ENCODE data around the gene DUS3L. TPM values are rescaled to one million over a fixed set of nuclear protein-coding genes. Genes with fewer than 3 reads are reported as not detected.
A peak's percentile ranks its signal among the peaks of the same experiment; 100 is the strongest.

DUS3L gene
- total RNA-seq, 1 donor from 2014 or later = 15.9 TPM

DNA sequence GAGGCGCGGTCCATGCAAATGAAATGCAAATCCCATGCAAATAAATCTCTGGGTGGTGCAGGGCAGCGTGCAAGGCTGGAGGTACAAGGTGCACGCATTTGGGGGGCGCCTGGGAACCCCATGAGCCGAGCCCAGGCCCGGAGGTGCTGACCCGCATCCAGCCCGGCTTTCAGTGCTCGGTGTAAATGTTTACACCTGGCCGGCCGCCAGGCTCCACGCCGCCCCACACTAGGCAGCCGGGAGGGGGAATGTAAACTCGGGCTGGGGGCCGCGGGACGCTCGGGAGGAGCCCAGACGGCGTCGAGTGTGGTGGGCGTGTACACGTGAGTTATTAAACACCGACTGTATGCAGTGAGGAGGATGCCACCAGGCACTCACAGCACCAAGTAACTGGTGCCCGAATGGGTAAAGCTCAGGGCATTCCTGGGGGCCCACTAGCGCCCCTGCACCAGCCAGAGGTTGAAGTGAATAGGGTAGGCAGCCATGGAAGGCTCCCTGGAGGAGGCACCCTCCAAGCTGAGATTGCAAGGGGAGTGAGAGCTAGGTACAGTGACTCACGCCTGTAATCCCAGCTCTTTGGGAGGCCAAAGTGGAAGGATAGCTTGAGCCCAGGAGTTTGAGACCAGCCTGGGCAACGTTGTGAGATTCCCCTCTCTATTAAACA is 31.4 kb upstream of the DUS3L start:
- DNase-seq (ENCODE audit: low read depth) = no peak

DNA sequence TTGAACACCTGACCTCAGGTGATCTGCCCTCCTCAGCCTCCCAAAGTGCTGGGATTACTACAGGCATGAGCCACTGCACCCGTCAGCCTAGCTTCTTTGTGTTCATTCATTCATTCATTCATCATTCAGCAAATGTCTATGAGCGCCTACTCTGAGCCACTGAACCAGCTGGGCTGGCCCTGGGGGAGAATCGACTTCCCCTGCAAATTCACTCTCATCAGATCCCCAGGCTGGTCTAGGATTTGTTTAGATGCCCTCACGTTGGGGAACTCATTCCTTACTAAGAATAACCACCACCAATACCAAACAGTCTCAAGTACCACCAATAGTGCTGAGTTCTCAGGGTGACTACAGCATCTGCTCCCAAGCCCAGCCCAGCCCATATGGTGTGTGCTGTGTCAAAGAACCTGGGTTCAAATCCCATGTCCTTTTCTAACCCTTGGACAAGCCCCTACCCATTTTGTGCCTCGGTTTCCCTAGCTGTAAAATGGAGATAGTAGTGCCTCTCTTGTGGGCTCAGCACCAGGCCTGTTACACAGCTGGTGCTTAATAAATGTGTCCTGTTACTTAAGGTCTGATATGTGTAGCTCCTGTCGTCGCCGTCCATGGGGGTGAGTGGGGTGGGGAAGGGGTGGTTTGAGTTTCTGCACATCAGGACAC is 30.7 kb upstream of the DUS3L start:
- DNase-seq (ENCODE audit: low read depth) = no peak

- DNase-seq (ENCODE audit: low read depth) = no peak
Observed at GRCh38 chr19:5820785-5821184, 29.8 kb upstream of the DUS3L start.

- no peak for DNase-seq (ENCODE audit: low read depth)
Observed at GRCh38 chr19:5818594-5818993, 27.6 kb upstream of the DUS3L start.

DNA sequence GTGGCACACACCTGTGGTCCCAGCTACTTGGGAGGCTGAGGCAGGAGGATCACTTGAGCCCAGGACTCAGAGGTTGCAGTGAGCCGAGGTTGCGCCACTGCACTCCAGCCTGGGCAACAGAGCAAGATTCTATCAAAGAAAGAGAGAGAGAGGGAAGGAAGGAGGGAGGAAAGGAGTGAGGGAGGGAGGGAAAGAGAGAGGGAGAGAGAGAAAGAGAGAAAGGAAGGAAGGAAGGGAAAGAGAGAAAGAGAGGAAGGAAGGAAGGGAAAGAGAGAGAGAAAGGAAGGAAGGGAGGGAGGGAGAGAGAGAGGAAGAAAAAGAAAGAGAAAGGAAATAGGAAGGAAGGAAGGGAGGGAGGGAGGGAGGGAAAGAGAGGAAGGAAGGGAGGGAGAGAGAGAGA is 26.3 kb upstream of the DUS3L start:
- no peak for DNase-seq (ENCODE audit: low read depth)

DNA sequence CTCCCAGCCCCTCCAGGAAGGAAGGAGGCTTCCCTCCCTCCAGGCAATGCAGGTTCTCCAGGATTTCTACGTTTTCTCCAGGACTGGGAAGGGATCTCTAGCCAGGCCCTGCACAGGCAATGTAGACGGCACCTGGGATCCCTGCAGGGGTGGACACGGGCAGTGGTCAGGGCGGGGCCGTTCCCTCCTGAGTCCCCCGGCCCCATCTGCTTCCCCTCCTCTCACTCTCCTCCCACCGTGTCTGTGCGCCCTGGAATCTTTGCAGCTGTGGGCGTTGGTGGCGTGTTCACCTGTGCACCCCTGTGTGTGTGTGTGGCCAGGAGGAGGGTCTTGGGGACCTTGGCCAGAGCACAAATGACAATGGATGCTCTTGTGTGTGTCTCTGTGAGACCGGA is 23.9 kb upstream of the DUS3L start:
- DNase-seq (ENCODE audit: low read depth) = no peak

DNA sequence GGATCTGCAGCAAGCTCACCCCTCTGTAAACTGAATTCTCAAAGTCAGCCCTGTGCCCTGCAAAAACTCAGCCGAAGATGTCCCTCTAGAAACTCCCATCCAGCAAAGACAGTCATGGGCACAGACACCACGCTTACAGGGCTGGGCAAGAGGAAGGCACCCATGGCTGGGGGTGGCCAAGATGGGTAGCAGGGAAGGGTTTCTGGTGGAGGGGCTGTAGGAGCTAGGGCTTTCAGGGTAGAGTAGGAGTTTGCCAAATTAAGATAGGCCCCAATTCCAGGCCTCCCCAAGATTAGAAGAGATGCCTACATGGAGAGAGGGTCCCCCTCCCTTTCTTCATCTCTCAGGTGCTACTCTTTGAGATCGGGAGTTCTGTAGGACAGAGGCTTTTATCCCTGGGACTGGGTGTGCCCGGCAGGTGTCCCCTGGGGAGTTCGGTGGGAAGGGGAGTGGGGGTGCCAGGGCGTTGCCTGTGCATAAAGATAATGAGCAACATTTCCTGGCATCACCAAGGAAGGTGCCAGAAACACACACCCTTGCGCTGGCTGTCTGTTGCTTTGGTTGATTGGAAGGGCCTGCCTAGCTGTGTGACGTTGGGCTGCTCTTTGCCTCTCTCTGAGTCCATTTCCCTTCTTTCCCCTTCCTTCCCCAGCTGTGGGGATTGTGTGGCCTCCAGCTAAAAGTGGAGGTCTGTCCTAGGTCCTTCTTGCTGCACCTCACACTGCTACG is 23.3 kb upstream of the DUS3L start:
- DNase-seq (ENCODE audit: low read depth) = no peak

GRCh38 chr19:5811117-5811516 is 20.2 kb upstream of the DUS3L start:
- DNase-seq (ENCODE audit: low read depth) = no peak

DNA sequence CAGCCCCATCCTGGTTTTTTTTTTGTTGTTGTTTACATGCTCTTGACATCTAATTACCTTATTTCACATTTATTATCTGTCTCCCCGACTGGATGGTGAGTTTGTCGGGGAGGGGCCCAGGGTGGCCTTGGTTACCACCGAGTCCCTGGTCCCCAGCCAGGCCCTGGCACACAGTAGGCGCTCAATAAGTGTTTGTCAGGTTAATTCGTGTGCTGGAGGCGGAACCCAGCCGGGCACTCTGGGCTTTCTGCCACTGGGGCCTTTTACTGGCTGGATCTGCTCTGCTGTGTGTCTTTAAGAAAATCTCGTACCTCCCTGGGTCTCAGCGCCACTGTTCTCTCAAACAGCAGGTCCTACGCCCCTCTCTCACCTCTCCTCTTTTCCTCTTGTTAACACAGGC is 18.5 kb upstream of the DUS3L start:
- DNase-seq (ENCODE audit: low read depth) = no peak

DNA sequence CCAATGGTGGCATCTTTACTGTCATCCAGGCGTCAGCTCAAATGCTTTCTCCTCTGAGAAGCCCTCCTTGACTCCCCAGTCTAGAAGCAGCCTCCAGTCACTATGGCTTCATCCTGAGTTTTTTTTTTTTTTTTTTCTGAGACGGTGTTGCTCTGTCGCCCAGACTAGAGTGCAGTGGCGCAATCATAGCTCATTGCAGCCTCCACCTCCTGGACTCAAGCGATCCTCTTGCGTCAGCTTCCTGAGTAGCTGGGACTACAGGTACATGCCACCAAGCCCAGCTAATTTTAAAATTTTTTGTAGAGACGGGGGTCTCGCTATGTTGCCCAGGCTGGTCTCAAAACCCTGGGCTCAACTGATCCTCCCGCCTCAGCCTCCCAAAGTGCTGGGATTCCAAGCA is 18.1 kb upstream of the DUS3L start:
- DNase-seq (ENCODE audit: low read depth) = no peak

DNA sequence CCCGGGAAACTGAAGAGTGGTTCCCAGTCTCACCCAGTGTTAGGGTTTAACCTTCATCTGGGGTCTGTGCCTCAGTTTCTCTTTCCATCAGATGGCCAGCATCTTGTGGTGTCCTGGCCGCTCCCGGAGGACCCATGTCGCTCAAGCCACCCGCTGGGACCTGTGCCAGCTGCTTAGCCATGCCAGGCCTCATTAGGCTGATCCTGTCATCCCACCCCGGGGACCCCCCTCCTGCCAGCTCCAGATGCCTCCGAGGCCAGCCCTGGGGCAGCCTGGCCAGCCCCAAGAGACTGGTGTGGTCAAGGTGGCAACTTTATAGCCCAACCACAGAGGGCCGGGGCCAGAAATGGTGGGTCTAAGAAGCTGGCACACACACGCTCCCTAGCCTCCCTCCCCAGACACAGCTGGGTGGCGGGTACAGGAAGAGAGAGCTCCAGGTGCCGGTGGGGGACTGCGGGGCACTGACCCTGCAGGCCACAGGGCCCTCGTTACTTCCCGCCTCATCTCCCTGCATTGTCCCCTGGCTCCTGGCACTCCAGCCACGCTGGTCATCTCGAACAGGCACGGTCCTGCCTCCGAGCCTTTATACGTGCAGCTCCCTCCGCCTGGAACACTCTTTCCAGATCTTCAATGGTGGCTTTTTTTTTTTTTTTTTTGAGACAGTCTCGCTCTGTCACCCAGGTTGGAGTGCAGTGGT is 17.3 kb upstream of the DUS3L start:
- DNase-seq (ENCODE audit: low read depth) = no peak

DNA sequence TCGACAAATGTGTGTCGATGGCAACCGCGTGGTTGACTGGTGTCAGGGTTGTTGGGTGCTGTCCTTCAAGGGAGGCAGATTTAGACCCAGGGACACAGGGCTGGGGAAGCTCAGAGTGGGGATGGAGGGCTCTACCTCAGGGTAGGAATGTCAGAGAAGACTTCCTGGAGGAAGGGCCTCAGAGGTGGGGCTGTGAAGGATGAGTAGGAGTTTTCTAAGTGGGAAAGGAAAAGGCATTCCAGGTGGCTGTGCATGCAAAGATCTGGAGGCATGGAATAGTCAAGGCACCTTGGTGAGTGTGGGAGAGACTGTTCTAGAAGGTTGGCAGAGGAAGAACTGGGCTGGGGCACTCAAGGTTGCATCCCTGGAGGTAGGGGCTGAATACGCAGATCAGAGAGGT is 15.9 kb upstream of the DUS3L start:
- no peak for DNase-seq (ENCODE audit: low read depth)

DNA sequence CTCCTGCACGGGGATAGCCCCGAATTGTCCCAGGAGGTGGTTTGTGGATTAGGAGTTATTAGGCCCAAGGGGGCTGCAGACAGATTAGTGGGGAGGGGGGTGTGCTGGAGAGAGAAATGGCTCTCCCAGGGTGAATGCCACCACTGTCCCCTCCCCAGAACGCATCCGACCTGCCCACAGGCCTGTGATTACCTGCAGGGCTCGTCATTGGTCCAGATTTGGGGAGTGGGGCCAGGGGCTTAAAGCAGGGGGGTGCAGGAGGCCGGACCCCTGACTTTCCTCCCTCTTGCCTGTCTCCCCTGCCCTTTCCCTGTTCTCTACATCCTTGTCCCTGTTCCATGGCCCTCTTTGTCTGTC is 15.1 kb upstream of the DUS3L start:
- DNase-seq (ENCODE audit: low read depth) = no peak

DNA sequence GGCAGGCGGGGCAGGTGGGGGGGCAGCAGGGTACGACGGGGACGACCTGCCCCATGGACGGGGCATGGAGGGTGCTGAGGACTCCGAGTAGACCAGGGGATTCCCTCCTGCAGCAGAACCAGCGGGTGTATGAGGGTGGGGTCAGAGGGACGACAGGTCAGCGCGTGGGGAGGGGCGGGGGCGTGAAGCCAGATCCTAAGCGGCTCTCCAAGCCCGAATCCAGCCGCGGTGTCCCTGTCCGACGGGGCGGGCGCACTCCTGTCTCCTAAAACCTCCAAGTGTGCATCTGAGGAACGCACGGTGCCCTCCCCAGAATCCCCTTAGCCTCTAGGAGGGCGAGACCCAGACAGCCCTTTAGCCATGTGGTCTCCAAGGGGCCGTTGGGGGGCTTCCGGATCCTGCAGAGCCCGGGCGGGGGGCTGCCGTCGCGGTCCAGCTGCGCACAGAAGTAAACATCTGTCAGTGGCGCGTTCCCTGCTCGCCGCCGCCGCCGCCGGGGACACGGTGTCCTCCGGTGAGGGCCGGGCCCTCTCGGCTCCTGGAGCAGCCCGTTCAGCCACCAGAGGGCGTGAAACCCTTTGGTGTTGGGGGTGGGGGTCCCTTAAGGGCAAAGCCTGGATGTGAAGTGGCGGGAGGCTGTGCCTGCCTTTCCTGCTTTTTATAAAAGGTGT is 14.6 kb upstream of the DUS3L start:
- DNase-seq (ENCODE audit: low read depth) = no peak

DNA sequence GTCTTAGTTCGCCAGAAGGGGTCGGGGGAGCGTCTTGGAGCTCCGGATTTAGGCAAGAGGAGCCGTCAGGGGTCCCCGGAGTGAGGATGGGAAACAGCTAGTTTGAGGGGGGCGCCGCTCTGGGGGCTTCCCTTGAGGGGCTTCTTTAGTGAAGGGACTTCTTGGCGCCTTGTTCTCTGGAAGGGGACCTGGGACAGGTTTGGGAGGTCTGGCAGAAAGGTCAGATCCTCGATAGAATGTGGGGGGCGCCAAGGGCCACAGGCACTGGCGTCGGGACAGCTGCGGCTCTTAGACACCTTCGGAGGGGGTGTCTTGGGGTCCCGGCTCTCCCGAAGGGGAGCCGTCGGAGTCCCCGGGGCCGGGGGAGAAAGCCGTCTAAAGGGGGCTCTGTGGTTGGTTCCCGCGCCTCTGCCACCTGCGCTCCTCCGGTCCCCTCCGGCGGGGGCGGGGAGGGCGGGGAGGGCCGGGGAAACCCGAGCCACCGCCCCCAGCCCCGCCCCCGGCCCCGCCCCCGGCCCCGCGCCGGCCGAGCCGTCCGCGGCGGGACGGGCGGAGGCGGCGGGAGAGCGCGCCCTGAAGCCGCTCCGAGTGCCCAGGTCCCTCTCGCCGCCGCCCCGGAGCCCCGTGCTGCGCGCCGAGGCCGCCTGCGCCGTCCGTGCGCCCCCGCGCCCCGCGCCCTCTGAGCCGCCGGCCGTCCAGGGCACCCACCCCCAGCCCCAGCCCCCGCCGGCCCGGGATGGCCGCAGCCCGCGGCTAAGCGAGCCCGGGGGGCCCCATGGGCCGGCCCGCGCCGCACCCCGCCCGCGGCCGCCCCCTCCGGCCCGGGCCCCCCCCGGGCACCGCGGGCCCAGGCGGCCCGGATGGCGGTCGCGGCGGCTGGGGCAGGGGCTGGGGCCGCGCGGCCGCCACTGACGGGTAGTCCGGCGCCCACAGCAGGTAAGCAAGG is 13.8 kb upstream of the DUS3L start, which contains the start of gene NRTN:
Gene NRTN (plus strand): TSS at position 552 of the 946 bp plus-strand sequence. CDS start 19,099 bp downstream, outside the sequence.
- DNase-seq (ENCODE audit: low read depth) = no peak

GRCh38 chr19:5803752-5804515 is 13.0 kb upstream of the DUS3L start:
- peak; percentile 55 for DNase-seq (ENCODE audit: low read depth)

GRCh38 chr19:5803441-5803751 is 12.4 kb upstream of the DUS3L start:
- DNase-seq (ENCODE audit: low read depth) = no peak

DNA sequence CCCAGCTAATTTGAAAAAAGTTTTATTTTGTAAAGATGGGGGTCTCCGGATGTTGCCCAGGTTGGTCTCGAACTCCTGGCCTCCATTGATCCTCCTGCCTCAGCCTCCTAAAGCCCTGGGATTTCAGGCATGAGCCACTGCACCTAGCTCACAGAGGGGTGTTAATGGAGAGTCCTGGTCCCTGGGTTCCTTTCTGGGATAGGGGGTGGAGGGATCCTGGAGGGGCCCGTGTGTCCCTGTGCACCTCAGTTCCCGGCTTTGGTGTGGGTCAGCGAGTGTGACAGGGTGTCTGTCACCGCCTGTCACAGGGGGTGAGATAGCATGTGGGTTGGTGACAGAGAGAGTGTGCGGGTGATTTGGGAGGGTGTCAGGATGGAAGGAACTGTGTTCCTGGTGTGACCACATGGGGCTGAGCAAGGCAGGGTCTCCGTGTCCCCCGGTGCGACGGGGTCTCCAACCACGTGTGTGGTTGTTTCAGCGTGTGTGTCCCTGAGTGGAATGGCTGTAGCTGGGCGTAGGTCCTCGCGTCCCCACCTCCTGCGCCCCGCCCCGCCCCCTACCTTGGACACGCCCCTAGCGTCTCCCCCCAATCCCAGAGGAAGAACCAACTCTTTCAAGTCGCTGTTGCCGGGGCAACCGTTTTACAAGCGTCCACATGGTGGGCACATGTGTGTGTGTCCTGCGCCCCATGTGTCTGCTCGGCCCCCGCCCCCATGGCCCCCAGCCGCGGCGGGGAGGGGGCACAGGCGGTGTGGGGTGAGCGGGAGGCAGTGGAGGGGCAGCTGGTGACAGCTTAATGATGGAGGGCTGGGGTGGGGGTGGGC is 11.0 kb upstream of the DUS3L start:
- no peak for DNase-seq (ENCODE audit: low read depth)
